IMR-90 (cell line): ENCODE results near the gene MAN1C1.

Experiments used
- BHLHE40 ChIP-seq: fragments of 150-350 bp; IDR thresholded peaks from 2 replicates; pipeline ENCODE4 v1.6.1; 2016; ENCODE audit warnings: mild to moderate bottlenecking, low read depth, low read length
- CEBPB ChIP-seq: IDR thresholded peaks from 2 replicates; pipeline ENCODE4 v1.6.1; 2012; ENCODE audit warnings: low read depth, low read length, improper control_type of control experiment
- MAFK ChIP-seq: IDR thresholded peaks from 2 replicates; pipeline ENCODE4 v1.6.1; 2012; ENCODE audit warnings: low read depth, low read length, improper control_type of control experiment
- MXI1 ChIP-seq: IDR thresholded peaks from 2 replicates; pipeline ENCODE4 v1.6.1; 2012; ENCODE audit warnings: low read depth, mild to moderate bottlenecking, low read length, moderate library complexity, borderline replicate concordance
- POLR2A ChIP-seq: IDR thresholded peaks from 2 replicates; pipeline ENCODE4 v1.6.1; 2012; ENCODE audit warnings: mild to moderate bottlenecking, low read depth, low read length
- RAD21 ChIP-seq: IDR thresholded peaks from 2 replicates; pipeline ENCODE4 v1.6.1; 2012; ENCODE audit warnings: low read length, improper control_type of control experiment
- RFX5 ChIP-seq: IDR thresholded peaks from 2 replicates; pipeline ENCODE4 v1.8.0; 2012; ENCODE audit warnings: low read depth, mild to moderate bottlenecking, low read length, moderate library complexity
- TF ChIP-seq, protein P1 (sequence below): conservative IDR thresholded peaks from 2 replicates; pipeline ENCODE4 v1.5.1; 2012; ENCODE audit warnings: mild to moderate bottlenecking, low read depth, low read length, improper control_type of control experiment
- TF ChIP-seq, protein P2 (sequence below): fragments of 150-350 bp; IDR thresholded peaks from 2 replicates; pipeline ENCODE4 v1.6.1; 2017; ENCODE audit warnings: mild to moderate bottlenecking, antibody characterized with exemption, low read length, low read depth

- TF ChIP-seq, protein P1, sequence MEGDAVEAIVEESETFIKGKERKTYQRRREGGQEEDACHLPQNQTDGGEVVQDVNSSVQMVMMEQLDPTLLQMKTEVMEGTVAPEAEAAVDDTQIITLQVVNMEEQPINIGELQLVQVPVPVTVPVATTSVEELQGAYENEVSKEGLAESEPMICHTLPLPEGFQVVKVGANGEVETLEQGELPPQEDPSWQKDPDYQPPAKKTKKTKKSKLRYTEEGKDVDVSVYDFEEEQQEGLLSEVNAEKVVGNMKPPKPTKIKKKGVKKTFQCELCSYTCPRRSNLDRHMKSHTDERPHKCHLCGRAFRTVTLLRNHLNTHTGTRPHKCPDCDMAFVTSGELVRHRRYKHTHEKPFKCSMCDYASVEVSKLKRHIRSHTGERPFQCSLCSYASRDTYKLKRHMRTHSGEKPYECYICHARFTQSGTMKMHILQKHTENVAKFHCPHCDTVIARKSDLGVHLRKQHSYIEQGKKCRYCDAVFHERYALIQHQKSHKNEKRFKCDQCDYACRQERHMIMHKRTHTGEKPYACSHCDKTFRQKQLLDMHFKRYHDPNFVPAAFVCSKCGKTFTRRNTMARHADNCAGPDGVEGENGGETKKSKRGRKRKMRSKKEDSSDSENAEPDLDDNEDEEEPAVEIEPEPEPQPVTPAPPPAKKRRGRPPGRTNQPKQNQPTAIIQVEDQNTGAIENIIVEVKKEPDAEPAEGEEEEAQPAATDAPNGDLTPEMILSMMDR, result peak; percentile 63
- TF ChIP-seq POLR2A (no peak), RAD21 (peak; percentile 54), RFX5 (no peak), CEBPB (no peak), BHLHE40 (no peak), MXI1 (no peak), MAFK (no peak)
- TF ChIP-seq, protein P2, sequence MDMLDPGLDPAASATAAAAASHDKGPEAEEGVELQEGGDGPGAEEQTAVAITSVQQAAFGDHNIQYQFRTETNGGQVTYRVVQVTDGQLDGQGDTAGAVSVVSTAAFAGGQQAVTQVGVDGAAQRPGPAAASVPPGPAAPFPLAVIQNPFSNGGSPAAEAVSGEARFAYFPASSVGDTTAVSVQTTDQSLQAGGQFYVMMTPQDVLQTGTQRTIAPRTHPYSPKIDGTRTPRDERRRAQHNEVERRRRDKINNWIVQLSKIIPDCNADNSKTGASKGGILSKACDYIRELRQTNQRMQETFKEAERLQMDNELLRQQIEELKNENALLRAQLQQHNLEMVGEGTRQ, result no peak
Measured at GRCh38 chr1:25572708-25573590, 43.6 kb upstream of the MAN1C1 start.
